GM12878 (cell line): ENCODE results near the gene NPLOC4. TPM values are rescaled to one million over a fixed set of nuclear protein-coding genes. Genes with fewer than 3 reads are reported as not detected.

Experiments
- GATAD2B ChIP-seq: fragments of 450-650 bp; conservative IDR thresholded peaks from 2 replicates; pipeline ENCODE4 v1.6.1; 2017; ENCODE audit warnings: low read depth, mild to moderate bottlenecking, moderate library complexity
- IKZF2 ChIP-seq, 2 experiments: fragments of 450-650 bp; IDR thresholded peaks; 2 replicates each; pipeline ENCODE4 v1.6.1; 2017; ENCODE audit warnings: mild to moderate bottlenecking in 2 of 2, moderate library complexity in 2 of 2
- NFYA ChIP-seq: IDR thresholded peaks from 2 replicates; pipeline ENCODE4 v1.6.1; 2011; ENCODE audit warnings: low read depth, mild to moderate bottlenecking, low read length, improper control_type of control experiment, borderline replicate concordance
- POLR2A ChIP-seq: IDR thresholded peaks from 2 replicates; pipeline ENCODE4 v1.6.1; 2011; ENCODE audit warnings: low read depth, mild to moderate bottlenecking, low read length
- POLR2AphosphoS5 ChIP-seq: IDR thresholded peaks from 2 replicates; pipeline ENCODE4 v1.6.1; 2011; ENCODE audit warnings: mild to moderate bottlenecking, low read length, inconsistent platforms
- ZBTB4 ChIP-seq: fragments of 450-650 bp; formaldehyde crosslinking; IDR thresholded peaks from 2 replicates; pipeline ENCODE4 v1.4.0; 2022; ENCODE audit warnings: mild to moderate bottlenecking, moderate library complexity
- polyA plus RNA-seq, 11 experiments: library from polyadenylated mRNA; depleted of rRNA in 4 of 11; unstranded in 6 of 11; stranded (reverse) in 5 of 11; fragments of >200 nt; fragmentation: Nextera tagmentation in 4 of 11; fragmentation: Illumina TruSeq in 1 of 11; extraction: Ambion mirVana in 4 of 11; extraction: Trizol in 1 of 11; gene quantifications; 1 replicate in 1 of 11; 2 replicates in 10 of 11; pipeline versions ENCODE4 v1.2.1 to v1.2.3, GENCODE V29; 2011 to 2016; ENCODE audit warnings: inconsistent platforms in 2 of 11, missing spikeins in 2 of 11, low read depth in 1 of 11
- total RNA-seq, 4 experiments: library from RNA; depleted of rRNA in 3 of 4; stranded (reverse); fragments of >200 nt in 3 of 4; fragmentation: Illumina TruSeq in 1 of 4; extraction: Trizol in 1 of 4; gene quantifications; 2 replicates each; pipeline versions ENCODE4 v1.2.1 to v1.2.3, GENCODE V29; 2013 to 2021
- TF ChIP-seq, protein P1 (sequence below): fragments of 450-650 bp; IDR thresholded peaks from 2 replicates; pipeline ENCODE4 v1.6.1; 2016; ENCODE audit warnings: mild to moderate bottlenecking, moderate library complexity, borderline replicate concordance

Gene NPLOC4
- total and polyA plus RNA-seq, 10 of the 15 experiments (the other 5 are each of a cell fraction or from before 2014, with no cell fraction given): 1.5 to 83.7 (median 45.8) TPM

DNA sequence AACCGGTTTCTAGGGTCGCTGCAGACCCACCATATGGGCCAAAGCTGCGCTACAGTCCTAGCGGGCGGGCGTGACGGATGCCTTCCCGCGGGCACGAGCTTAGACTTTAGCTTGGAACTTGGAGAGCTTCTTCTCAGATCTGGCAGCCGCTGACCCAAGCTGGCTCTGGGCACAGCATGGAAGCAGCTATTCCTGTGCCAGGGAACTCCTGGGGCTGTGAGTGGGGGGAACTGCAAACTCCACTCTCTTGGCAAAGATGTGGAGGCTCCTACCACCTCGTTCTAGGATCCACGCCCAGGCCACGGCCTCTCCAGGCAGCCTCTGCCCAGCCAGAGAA, 93.6 kb downstream of the NPLOC4 start (continued):
- TF ChIP-seq NFYA: no peak
- no peak for TF ChIP-seq ZBTB4 (CRISPR knock-in tag)
- TF ChIP-seq, protein P1, sequence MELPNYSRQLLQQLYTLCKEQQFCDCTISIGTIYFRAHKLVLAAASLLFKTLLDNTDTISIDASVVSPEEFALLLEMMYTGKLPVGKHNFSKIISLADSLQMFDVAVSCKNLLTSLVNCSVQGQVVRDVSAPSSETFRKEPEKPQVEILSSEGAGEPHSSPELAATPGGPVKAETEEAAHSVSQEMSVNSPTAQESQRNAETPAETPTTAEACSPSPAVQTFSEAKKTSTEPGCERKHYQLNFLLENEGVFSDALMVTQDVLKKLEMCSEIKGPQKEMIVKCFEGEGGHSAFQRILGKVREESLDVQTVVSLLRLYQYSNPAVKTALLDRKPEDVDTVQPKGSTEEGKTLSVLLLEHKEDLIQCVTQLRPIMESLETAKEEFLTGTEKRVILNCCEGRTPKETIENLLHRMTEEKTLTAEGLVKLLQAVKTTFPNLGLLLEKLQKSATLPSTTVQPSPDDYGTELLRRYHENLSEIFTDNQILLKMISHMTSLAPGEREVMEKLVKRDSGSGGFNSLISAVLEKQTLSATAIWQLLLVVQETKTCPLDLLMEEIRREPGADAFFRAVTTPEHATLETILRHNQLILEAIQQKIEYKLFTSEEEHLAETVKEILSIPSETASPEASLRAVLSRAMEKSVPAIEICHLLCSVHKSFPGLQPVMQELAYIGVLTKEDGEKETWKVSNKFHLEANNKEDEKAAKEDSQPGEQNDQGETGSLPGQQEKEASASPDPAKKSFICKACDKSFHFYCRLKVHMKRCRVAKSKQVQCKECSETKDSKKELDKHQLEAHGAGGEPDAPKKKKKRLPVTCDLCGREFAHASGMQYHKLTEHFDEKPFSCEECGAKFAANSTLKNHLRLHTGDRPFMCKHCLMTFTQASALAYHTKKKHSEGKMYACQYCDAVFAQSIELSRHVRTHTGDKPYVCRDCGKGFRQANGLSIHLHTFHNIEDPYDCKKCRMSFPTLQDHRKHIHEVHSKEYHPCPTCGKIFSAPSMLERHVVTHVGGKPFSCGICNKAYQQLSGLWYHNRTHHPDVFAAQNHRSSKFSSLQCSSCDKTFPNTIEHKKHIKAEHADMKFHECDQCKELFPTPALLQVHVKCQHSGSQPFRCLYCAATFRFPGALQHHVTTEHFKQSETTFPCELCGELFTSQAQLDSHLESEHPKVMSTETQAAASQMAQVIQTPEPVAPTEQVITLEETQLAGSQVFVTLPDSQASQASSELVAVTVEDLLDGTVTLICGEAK: no peak
- TF ChIP-seq GATAD2B: no peak
- TF ChIP-seq POLR2A: no peak
- TF ChIP-seq IKZF2 (IDR thresholded peaks at IDR 0.05): no peak
- no peak for TF ChIP-seq POLR2AphosphoS5
